Stimulated activated naive CD8-positive, alpha-beta T cell treated with anti-CD3 and anti-CD28 coated beads, Interleukin-15, Interleukin-2, amounts not matched to agents 100 U/mL and 50 U/mL, for 24 hours (primary cell): ENCODE measurements around the gene FRAS1.

Experiments used
- ATAC-seq: fragments of 150-1000 bp; cut with Tn5 transposase; one replicate; pipeline ENCODE4 v1.10.0; 2021
- DNase-seq: peaks from one replicate; pipeline ENCODE4 v3.0.0; 2021

FRAS1 gene

GRCh38 chr4:78370631-78371372 lies 313.7 kb downstream of the FRAS1 start:
- DNase-seq (no peak), ATAC-seq (no peak)

DNA sequence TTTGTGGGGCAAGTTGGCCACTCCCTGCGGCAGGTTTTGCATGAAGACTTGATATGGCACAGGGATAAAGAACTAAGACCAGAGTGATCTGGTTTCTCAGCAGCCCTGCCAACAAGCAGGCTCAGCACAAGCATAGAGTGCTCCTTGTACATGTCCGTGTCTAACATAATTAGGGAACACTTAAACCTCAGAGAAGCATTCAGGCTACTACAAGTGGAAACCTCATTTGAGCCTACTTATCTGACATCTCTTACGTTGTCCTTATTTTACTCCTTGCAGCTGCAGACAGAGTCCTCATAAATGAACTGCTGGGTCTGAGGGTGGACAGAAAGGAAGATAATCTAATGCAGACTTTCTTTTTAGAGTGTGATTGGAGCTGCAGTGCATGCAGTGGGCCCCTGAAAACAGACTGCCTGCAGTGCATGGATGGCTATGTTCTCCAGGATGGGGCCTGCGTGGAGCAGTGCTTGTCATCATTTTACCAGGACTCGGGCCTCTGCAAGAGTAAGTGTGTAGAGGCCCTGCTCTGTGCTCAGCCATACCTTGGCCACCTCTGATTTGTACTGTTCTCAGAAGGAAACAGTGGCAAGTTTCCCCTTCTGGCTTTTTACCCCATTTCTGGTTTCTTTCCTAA lies 315.3 kb downstream of the FRAS1 start:
- ATAC-seq (no peak), DNase-seq (no peak)

GRCh38 chr4:78377555-78377954 lies 320.4 kb downstream of the FRAS1 start:
- no peak for DNase-seq
- ATAC-seq: no peak

DNA sequence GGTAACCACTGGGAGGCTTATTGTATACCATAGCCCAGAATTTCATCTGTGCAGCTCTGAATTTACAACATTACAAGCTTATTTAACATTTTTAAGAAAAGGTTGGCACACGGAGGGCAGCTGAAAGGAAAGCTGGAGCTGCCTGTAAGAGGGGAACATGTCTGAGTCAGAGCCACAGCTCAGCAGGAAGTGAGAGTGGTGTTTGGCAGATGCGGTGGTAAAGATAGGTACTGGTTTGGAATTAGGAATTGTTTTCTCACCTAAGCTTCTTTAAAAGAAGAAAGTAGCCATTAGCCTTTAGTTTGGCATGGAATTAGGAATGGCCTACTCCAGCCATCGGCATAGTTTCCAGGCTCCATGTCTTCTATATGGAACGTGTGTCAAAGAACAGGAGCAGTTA lies 321.9 kb downstream of the FRAS1 start:
- DNase-seq (no peak), ATAC-seq (no peak)

DNA sequence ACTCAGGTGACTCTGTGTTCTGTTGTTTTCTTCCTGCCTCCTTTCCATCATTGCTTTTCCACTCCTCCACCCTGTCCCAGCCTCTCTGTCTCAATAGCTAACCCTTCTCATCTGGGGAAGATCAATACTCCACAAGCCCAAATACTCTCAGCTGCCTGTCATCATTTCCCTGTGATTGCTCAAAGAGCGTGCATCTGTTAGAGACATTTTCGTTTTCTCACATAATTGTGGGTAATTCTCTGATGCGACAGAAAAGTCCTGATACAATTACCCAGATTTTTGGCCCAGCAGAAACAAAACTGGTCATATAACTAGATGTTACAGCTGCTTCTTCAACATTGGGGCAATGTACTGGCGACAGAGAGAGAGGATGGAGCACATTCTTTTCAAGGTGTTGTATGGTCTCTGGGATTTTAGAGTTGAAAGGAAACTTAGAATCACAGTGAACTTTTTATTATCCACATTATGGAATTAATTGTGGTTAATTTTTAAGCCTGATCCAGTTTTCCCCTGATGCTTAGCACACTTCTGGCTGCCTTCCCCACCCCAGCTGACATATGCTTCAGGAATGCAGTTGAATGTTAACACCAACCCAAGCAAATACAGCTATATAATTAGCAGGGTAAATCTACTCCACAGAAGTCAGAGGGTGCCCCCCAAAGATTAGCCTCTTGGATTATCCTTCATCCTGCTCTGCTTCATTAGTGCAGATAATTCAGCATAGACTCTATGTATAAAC lies 323.0 kb downstream of the FRAS1 start:
- ATAC-seq (no peak), DNase-seq (no peak)

DNA sequence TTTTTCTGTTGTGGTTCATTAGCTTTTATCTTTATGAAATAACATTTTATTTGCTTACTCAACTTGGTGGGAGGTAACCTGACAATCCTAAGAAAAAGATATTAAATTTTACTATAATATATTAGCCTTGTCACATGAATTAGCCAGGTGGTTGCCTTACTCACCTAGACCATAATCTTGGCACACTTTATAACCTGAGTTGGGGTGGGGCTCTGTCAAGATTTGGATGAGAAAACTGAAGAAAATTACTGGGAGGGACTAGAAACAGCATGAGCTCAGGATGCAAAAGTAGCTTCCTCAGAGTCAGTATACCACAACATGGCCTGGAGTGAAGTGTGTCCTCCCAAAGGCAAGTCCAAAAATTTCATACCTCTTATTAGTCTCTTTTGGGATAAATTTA lies 329.6 kb downstream of the FRAS1 start:
- ATAC-seq (no peak), DNase-seq (no peak)

- DNase-seq (no peak), ATAC-seq (no peak)
These were observed 338.5 kb downstream of the FRAS1 start for GRCh38 chr4:78395642-78396041.

DNA sequence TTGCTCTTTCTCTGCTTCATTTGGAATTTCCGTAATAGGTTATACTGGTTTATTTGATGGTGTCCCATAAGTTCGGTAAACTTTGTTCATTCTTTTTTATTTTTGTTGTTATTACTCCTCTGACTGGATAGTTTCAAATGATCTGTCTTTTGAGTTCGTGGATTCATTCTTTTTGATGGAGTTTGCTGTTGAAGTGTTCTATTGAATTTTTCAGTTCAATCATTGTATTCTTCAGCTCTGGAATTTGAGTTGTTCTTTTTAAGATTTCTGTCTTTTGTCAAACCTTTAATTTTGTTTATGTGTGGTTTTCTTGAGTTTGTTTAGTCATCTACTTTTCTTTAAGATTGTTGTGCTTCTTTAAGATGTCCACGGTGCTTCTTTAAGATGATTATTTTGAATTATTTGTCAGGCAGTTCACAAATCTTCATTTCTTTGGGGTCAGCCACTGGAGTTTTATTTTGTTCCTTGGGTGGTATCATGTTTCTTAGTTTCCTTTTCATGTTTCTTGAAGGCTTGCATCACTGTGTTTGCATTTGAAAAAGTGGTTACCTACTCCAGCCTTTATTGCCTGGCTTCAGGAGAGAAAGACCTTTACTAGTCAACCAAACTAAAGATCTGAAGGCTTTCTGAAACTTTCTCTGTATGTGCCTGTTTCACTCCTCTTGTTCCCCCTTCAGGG lies 339.6 kb downstream of the FRAS1 start:
- ATAC-seq (no peak), DNase-seq (no peak)

DNA sequence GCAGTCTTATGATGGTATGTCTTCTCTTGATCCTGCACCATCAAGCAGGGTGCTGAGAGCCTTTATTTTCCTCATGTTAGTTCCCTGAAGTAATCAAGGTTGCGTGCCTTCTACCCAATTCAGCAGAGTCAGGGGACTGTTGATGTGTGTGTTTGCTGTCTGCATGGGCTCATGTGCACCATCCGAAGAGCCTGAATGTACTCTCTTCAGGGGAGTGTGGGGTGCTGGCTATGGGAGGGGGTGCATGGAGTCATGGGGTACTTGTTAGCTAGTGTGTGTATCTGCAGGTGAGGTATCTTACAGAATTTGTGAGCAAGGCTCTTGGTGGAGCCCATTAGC lies 340.1 kb downstream of the FRAS1 start:
- no peak for ATAC-seq

DNA sequence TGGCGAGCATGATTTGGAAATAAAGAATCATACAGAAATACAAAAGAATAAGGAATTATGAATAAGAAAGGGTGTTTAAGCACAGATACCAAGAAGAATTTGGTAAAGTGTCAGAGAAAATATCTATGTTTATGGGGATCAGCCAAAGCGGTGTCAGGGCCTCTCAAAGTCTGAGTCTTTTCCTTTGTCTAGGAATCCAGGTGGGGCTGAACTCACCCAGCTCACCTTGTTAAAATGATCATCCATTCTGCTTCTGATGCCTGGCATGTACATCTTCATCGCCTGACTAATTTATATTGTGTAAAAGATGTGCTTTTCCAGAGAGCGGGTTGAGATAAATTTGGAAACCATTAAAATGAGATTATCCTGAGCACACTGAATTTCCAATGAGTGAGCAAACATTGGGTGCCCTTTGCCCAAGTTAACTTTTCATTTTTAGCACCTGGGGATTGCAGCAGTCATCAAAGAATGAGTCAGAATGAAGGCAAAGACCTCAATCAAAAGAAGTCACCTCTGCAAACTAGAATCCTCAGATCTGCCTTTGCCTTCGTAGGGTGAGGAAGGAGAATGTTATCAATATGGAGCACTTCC lies 352.6 kb downstream of the FRAS1 start:
- DNase-seq (no peak), ATAC-seq (no peak)

More for the DNA sequence above, 340.1 kb downstream of the FRAS1 start:
- no peak for DNase-seq

DNA sequence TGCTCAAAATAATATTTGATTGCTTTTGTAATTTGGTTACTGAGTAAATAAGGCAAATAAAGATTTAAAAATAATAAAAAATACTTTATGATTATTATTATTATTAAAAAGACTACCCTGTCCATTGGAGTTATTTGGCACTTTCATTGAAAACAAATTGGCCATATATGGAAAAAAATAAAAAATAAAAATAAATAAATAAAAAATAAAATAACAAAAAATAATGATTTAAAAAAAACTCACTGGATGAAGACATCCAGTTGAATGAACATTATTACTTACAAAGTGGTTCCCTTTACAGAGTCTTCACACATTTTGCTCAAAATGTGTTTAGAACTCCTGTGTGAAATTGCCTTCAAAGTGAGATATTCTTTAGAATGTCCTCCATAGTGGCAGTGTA lies 353.1 kb downstream of the FRAS1 start:
- DNase-seq (no peak), ATAC-seq (no peak)

DNA sequence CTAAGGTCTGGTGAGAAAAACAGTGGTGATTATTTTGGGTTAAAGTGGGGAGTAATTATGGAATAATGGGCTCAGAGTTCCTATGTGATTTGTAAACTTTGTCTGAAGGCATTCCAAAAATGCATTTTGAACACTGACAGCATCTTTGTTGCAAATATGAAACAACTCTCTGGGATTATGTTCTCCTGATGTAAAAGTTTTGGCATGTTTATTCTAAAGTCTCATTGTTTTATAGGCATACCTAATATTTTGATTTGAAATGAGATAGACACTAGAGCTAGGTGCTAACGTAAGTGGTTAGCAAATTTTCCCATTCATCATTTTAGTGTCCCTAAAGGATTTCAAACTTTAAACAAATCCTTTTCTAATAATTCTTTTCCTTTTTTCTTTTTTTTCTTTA lies 353.6 kb downstream of the FRAS1 start:
- ATAC-seq (no peak), DNase-seq (no peak)

GRCh38 chr4:78414116-78414515 lies 357.0 kb downstream of the FRAS1 start:
- no peak for DNase-seq

DNA sequence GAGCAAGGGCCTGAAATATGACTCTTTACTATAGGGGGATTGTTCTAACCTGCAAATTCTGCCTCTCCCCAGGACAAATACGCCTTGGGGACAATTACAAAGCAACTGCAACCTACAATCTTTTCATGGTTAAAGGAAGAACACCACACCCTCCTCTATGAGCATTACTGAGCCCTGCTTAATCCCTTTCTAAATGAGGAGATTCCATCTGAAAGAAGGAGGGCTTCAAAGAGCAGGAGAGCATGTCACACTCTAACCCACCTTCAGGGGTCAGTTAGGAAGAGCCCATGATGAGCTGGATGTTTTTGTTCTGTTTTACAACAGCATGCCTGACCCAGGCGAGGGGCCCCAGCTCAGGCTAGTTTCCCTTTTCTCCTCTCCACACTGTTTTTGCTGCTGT lies 360.5 kb downstream of the FRAS1 start:
- ATAC-seq (no peak), DNase-seq (no peak)

More at GRCh38 chr4:78414116-78414515, 357.0 kb downstream of the FRAS1 start:
- no peak for ATAC-seq

DNA sequence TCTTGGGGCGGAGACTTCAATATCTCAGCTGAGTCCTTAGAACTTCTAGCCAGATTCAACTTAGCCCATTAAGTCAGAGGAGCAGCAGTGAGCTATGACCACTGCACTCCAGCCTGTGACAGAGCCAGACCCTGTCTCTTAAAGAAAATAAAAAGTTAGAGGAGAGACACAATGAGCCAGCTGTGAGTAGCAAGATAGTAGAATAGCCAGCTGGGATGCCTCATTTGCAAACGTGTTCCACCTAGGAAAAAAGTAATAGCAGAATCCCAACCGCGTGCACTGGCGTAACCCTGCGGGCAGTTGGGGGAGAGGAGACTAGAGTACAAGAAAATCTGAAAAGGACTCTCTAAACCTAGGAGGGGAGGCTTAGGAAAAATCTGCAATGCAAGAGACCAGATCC lies 361.3 kb downstream of the FRAS1 start:
- ATAC-seq (no peak), DNase-seq (no peak)

DNA sequence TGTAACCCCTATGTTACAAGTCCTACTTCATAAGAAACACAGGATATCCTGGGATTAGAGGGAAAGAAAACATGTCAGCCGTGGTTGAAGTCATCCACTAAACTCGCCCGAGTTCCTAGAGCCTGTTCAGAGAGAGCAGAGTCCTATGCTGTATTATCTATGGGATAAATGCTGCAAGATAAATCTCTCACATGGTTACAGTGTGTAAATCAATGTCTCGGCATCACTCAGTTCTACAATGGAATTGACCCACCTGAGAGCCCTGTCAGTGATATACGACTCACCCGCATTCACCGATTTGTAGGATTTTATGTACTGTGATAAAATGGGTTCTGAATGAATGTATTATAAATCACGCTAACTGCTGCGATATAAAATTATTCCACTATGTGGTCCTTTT lies 366.7 kb downstream of the FRAS1 start:
- DNase-seq: no peak
- no peak for ATAC-seq

GRCh38 chr4:78424461-78424860 lies 367.3 kb downstream of the FRAS1 start:
- no peak for ATAC-seq
- DNase-seq: no peak

DNA sequence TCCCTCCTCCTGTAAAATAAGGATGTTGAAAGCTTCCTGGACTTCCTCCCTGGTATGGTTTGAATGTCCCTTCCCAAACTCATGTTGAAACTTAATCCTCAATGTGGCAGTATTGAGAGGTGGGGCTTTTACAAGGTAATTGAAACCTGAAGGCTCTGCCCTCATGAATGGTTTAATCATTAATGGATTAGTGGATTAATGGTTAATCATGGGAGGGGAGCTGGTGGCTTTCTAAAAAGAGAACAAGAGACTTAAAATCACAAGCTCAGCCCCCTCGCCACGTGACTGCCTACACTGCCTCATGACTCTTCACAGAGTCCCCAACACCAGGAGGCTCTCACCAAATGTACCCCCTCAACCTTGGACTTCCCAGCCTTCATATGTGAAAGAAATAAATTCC lies 369.8 kb downstream of the FRAS1 start:
- no peak for DNase-seq
- ATAC-seq: no peak

DNA sequence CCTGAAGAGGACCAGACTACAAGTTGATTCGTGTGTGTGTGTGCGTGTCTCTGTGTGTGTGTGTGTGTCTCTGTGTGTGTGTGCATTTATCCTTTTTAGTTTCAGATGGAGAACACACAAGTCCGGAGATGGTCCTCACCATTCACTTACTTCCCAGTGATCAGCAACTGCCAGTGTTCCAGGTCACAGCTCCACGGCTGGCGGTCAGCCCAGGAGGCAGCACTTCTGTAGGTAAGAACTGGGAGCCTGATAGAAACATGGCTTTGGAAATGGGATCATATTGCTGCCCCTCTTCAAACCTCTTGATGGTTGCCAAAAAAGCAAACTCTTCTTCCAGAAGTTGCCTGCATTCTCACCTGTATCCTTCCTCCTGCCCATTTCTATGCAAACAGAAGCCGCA lies 371.9 kb downstream of the FRAS1 start:
- DNase-seq (no peak), ATAC-seq (no peak)

- ATAC-seq (no peak), DNase-seq (no peak)
These were observed 375.8 kb downstream of the FRAS1 start for GRCh38 chr4:78432896-78433295.

GRCh38 chr4:78437608-78438088 lies 380.5 kb downstream of the FRAS1 start:
- ATAC-seq (no peak), DNase-seq (no peak)

- no peak for ATAC-seq
- no peak for DNase-seq
These were observed 382.2 kb downstream of the FRAS1 start for GRCh38 chr4:78439328-78439727.
